Measurements from ENCODE around the gene RPN2.

- TF ChIP-seq CTCF (optimal IDR thresholded peaks at IDR 0.05 in 1 of 3, IDR thresholded peaks at IDR 0.05 in 1 of 3, conservative IDR thresholded peaks at IDR 0.05 in 1 of 3; ENCODE audit: extremely low read depth in 1 of 3, insufficient read depth in 2 of 3, low read length in 3 of 3) = no peak
- TF ChIP-seq EZH2 (IDR thresholded peaks at IDR 0.05; ENCODE audit: low read length) = no peak
Observed at GRCh38 chr20:37223053-37223452, 43.9 kb downstream of the RPN2 start.

Measured in keratinocyte (primary cell).